Measurements from ENCODE around the gene CCDC87.

DNA sequence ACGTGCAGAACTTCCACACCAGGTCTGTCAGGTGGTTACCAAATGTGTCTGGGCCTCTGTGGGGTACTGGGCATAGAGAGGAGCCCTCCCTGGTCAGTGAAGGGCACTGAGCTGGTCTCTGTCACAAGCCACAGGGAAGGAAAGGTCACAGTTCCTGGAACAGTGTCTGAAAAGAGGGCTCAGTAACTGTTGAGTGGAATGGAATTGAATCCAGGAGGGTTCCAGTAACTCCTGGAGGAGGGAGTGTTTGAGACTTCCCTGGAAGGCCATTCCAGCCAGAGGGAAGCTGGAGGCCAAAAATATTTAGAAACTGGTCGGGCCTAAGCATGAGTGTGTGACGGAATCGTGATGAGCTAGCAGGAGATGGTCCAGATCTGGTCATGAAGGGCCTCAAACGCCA lies 38.3 kb downstream of the CCDC87 start:
- TF ChIP-seq CTCF (conservative IDR thresholded peaks at IDR 0.05 in 1 of 2, IDR thresholded peaks at IDR 0.05 in 1 of 2; ENCODE audit: extremely low read depth in 1 of 2, insufficient read depth in 1 of 2, low read depth in 1 of 2, low read length in 2 of 2) (no peak), EZH2 (IDR thresholded peaks at IDR 0.05; ENCODE audit: borderline replicate concordance, low read length) (no peak)

Measured in mammary epithelial cell (primary cell).